ENCODE measurements around the gene LKAAEAR1. TPM values are rescaled to one million over a fixed set of nuclear protein-coding genes. Genes with fewer than 3 reads are reported as not detected.

The LKAAEAR1 gene
- total and polyA plus RNA-seq, 2 of the 13 experiments (the other 11 are each of a cell fraction or from before 2014, with no cell fraction given) = not detected

- TF ChIP-seq ZNF235 (CRISPR knock-in tag; IDR thresholded peaks at IDR 0.05; ENCODE audit: borderline replicate concordance) (peak; percentile 75; the same call in 1 of the 2 replicates), FOXA1 (IDR thresholded peaks at IDR 0.05) (no peak), FOXA1 (CRISPR knock-in tag; IDR thresholded peaks at IDR 0.05) (0 out of 2 replicates have a peak, but pooled peaks have one; percentile 4), ZNF672 (CRISPR knock-in tag; IDR thresholded peaks at IDR 0.05) (no peak), TCF12 (IDR thresholded peaks at IDR 0.05) (no peak), TCF12 (CRISPR knock-in tag; IDR thresholded peaks at IDR 0.05) (0 out of 2 replicates have a peak, but pooled peaks have one; percentile 44), ZNF451 (CRISPR knock-in tag; IDR thresholded peaks at IDR 0.05) (no peak), ZMAT3 (CRISPR knock-in tag; conservative IDR thresholded peaks at IDR 0.05) (no peak; the same call in 1 of the 2 replicates), GABPA (IDR thresholded peaks at IDR 0.05; ENCODE audit: low read depth, low read length) (no peak), GABPA (CRISPR knock-in tag; IDR thresholded peaks at IDR 0.05; ENCODE audit: low read depth) (no peak), GABPB1 (CRISPR knock-in tag; IDR thresholded peaks at IDR 0.05) (peak; percentile 46), ZNF543 (CRISPR knock-in tag; IDR thresholded peaks at IDR 0.05) (peak; percentile 75), ZFP90 (CRISPR knock-in tag; IDR thresholded peaks at IDR 0.05; ENCODE audit: borderline replicate concordance) (no peak), ZNF34 (CRISPR knock-in tag; IDR thresholded peaks at IDR 0.05; ENCODE audit: borderline replicate concordance) (no peak), IRX3 (CRISPR knock-in tag; IDR thresholded peaks at IDR 0.05; ENCODE audit: borderline replicate concordance, low read depth) (no peak), EP300 (IDR thresholded peaks at IDR 0.05; ENCODE audit: low read depth in 2 of 2, low read length in 2 of 2) (no peak), EP300 (CRISPR knock-in tag; IDR thresholded peaks at IDR 0.05; ENCODE audit: borderline replicate concordance) (no peak), CREM (IDR thresholded peaks at IDR 0.05) (no peak), CREM (CRISPR knock-in tag; IDR thresholded peaks at IDR 0.05) (peak; percentile 36; the same call in 1 of the 2 replicates), SRY (CRISPR knock-in tag; IDR thresholded peaks at IDR 0.05) (peak; percentile 88; the same call in 1 of the 2 replicates), NFYB (CRISPR knock-in tag; IDR thresholded peaks at IDR 0.05) (no peak), ZNF431 (CRISPR knock-in tag; IDR thresholded peaks at IDR 0.05; ENCODE audit: borderline replicate concordance, low read depth) (peak; percentile 39; the same call in 1 of the 2 replicates), ZNF770 (CRISPR knock-in tag; IDR thresholded peaks at IDR 0.05) (peak; percentile 74; the same call in 1 of the 2 replicates), NFKB2 (CRISPR knock-in tag; IDR thresholded peaks at IDR 0.05; ENCODE audit: borderline replicate concordance) (peak; percentile 32), ZNF256 (CRISPR knock-in tag; conservative IDR thresholded peaks at IDR 0.05) (peak; percentile 54; the same call in 1 of the 2 replicates), ZNF572 (CRISPR knock-in tag; IDR thresholded peaks at IDR 0.05) (peak; percentile 15), ZFP36L1 (CRISPR knock-in tag; IDR thresholded peaks at IDR 0.05) (no peak; the same call in 1 of the 2 replicates), NFE2L2 (IDR thresholded peaks at IDR 0.05; ENCODE audit: low read length) (no peak), PLRG1 (conservative IDR thresholded peaks at IDR 0.05) (no peak), SRSF9 (IDR thresholded peaks at IDR 0.05; ENCODE audit: borderline replicate concordance, insufficient read depth, low read depth, low read length, poor library complexity, severe bottlenecking) (no peak)
Observed at GRCh38 chr20:64056889-64057627, 27.1 kb downstream of the LKAAEAR1 start (continued).

Data from HepG2 (cell line).